GM12878 (cell line): ENCODE results near the gene TMEM196. TPM values are rescaled to one million over a fixed set of nuclear protein-coding genes. Genes with fewer than 3 reads are reported as not detected.

Experiments used
- ATAC-seq: fragments of 200-7000 bp; cut with Tn5 transposase; 3 replicates; pipeline ENCODE4 v1.9.1; 2020; ENCODE audit warnings: mild to moderate bottlenecking, moderate library complexity
- BruUV-seq: library from RNA; stranded (reverse); fragments of 400-500 nt; replicated peaks from 2 replicates; lab custom pipeline; 2021; lab: Mats Ljungman, UMichigan
- CTCF ChIA-PET: fragments of 300-600 bp; sonication (Branson Sonifier 250); formaldehyde crosslinking; extraction: SDS; loops from one replicate; lab custom pipeline; 2021; ENCODE audit warnings: inconsistent platforms; lab: Yijun Ruan, JAX
- POLR2A ChIA-PET: fragments of 350-600 bp; formaldehyde crosslinking; extraction: SDS; loops from one replicate; lab custom pipeline; 2021; ENCODE audit warnings: inconsistent platforms; lab: Charles Lee
- RAD21 ChIA-PET: fragments of 300-600 bp; sonication (Branson Sonifier 250); formaldehyde crosslinking; loops from one replicate; lab custom pipeline; 2023; ENCODE audit warnings: antibody characterized with exemption; ENCODE audit not compliant: unreplicated experiment; lab: Charles Lee
- SMC1A ChIA-PET: fragments of 300-600 bp; sonication (Branson Sonifier 250); formaldehyde crosslinking; loops from one replicate; lab custom pipeline; 2023; ENCODE audit not compliant: unreplicated experiment, uncharacterized antibody; lab: Charles Lee
- DNase-seq: peaks from one replicate; pipeline ENCODE4 v3.0.0-alpha.2; 2011; ENCODE audit warnings: low read depth, low spot score
- FAIRE-seq: peaks from 3 replicates; lab custom pipeline; 2011; peaks lifted over from hg19 to GRCh38; lab: Jason Lieb, UNC
- H2AFZ ChIP-seq: 2 replicates; pipeline ENCODE4 v1.6.0; 2011; ENCODE audit warnings: low read depth, low read length, control low read depth; ENCODE audit not compliant: control insufficient read depth
- H3K27ac ChIP-seq: 2 replicates; pipeline ENCODE4 v1.5.1; 2011; ENCODE audit warnings: control low read depth; ENCODE audit not compliant: control insufficient read depth, insufficient read depth
- H3K27me3 ChIP-seq, 2 experiments: replicated peaks in 1 of 2; 2 replicates each; pipeline versions ENCODE4 v1.6.0 to v1.6.1; 2011; ENCODE audit warnings: low read length in 1 of 2; ENCODE audit not compliant: control insufficient read depth in 2 of 2, insufficient read depth in 2 of 2
- H3K36me3 ChIP-seq, 2 experiments: 2 replicates each; pipeline ENCODE4 v1.5.1; 2011; ENCODE audit warnings: low read length in 1 of 2; ENCODE audit not compliant: control insufficient read depth in 2 of 2, insufficient read depth in 2 of 2
- H3K4me1 ChIP-seq: 2 replicates; pipeline ENCODE4 v1.6.1; 2011; ENCODE audit warnings: mild to moderate bottlenecking, low read length, moderate library complexity, mixed read lengths; ENCODE audit not compliant: control insufficient read depth, insufficient read depth
- H3K4me2 ChIP-seq: 2 replicates; pipeline ENCODE4 v1.6.0; 2011; ENCODE audit warnings: control low read depth; ENCODE audit not compliant: control insufficient read depth, insufficient read depth
- H3K4me3 ChIP-seq: fragments of 200-600 bp; sonication (generic); 2 replicates; pipeline ENCODE4 v1.5.1; 2016
- H3K79me2 ChIP-seq: 2 replicates; pipeline ENCODE4 v1.6.0; 2011; ENCODE audit warnings: low read length; ENCODE audit not compliant: control insufficient read depth, insufficient read depth
- H3K9ac ChIP-seq: 2 replicates; pipeline ENCODE4 v1.8.0; 2011; ENCODE audit warnings: low read length, control low read depth, mixed read lengths; ENCODE audit not compliant: control insufficient read depth, insufficient read depth
- H3K9me3 ChIP-seq: replicated peaks from 3 replicates; pipeline ENCODE4 v1.5.1; 2011; ENCODE audit warnings: mild to moderate bottlenecking, low read length; ENCODE audit not compliant: control insufficient read depth, insufficient read depth
- H4K20me1 ChIP-seq: 2 replicates; pipeline ENCODE4 v1.6.0; 2011; ENCODE audit not compliant: control insufficient read depth, insufficient read depth
- ATF3 ChIP-seq: IDR thresholded peaks from 2 replicates; pipeline ENCODE4 v1.6.1; 2011; ENCODE audit warnings: low read depth, mild to moderate bottlenecking, low read length, moderate library complexity, borderline replicate concordance; ENCODE audit errors: extremely low read depth
- CREM ChIP-seq: IDR thresholded peaks from 2 replicates; pipeline ENCODE4 v1.6.1; 2014; ENCODE audit warnings: antibody characterized with exemption, low read depth
- ESRRA ChIP-seq: IDR thresholded peaks from 2 replicates; pipeline ENCODE4 v1.6.1; 2012; ENCODE audit warnings: mild to moderate bottlenecking, low read length, improper control_type of control experiment
- KAT2A ChIP-seq: conservative IDR thresholded peaks from 2 replicates; pipeline ENCODE4 v1.6.1; 2011; ENCODE audit warnings: low read depth, low read length; ENCODE audit not compliant: control insufficient read depth
- MLLT1 ChIP-seq: fragments of 450-650 bp; IDR thresholded peaks from 2 replicates; pipeline ENCODE4 v1.6.1; 2016; ENCODE audit warnings: mild to moderate bottlenecking
- REST ChIP-seq: IDR thresholded peaks from 2 replicates; pipeline ENCODE4 v1.6.1; 2012; ENCODE audit warnings: mild to moderate bottlenecking, low read depth, low read length
- SRF ChIP-seq, 2 experiments: IDR thresholded peaks; 2 replicates each; pipeline ENCODE4 v1.6.1; 2011; ENCODE audit warnings: low read depth in 2 of 2, low read length in 2 of 2, mild to moderate bottlenecking in 1 of 2, moderate library complexity in 1 of 2
- YY1 ChIP-seq: IDR thresholded peaks from 2 replicates; pipeline ENCODE4 v1.6.1; 2011; ENCODE audit warnings: low read depth, mild to moderate bottlenecking, low read length
- ZNF622 ChIP-seq: fragments of 450-650 bp; IDR thresholded peaks from 2 replicates; pipeline ENCODE4 v1.6.1; 2017; ENCODE audit warnings: mild to moderate bottlenecking, inconsistent platforms
- WGBS: methylation state at CpG from one replicate; pipeline ENCODE4 v1.1.6; 2016; ENCODE audit warnings: low lambda C conversion rate; ENCODE audit not compliant: insufficient replicate concordance, insufficient coverage; ENCODE audit errors: missing lambda C conversion rate; 5-methylcytosine and 5-hydroxymethylcytosine counted together
- in situ Hi-C: fragments of 300-500 bp; cut with MboI; formaldehyde crosslinking; loops from 9 replicates; pipeline ENCODE4 v1.14.3; 2018; ENCODE audit warnings: mixed read lengths
- intact Hi-C: fragments of 100-400 bp; cut with micrococcal nuclease; formaldehyde crosslinking; loops from one replicate; pipeline ENCODE4 v1.14.2; 2022; ENCODE audit not compliant: unreplicated experiment
- polyA plus RNA-seq, 11 experiments: library from polyadenylated mRNA; depleted of rRNA in 4 of 11; unstranded in 6 of 11; stranded (reverse) in 5 of 11; fragments of >200 nt; fragmentation: Nextera tagmentation in 4 of 11; fragmentation: Illumina TruSeq in 1 of 11; extraction: Ambion mirVana in 4 of 11; extraction: Trizol in 1 of 11; gene quantifications; 1 replicate in 1 of 11; 2 replicates in 10 of 11; pipeline versions ENCODE4 v1.2.1 to v1.2.3, GENCODE V29; 2011 to 2016; ENCODE audit warnings: inconsistent platforms in 2 of 11, missing spikeins in 2 of 11, low read depth in 1 of 11
- total RNA-seq, 4 experiments: library from RNA; depleted of rRNA in 3 of 4; stranded (reverse); fragments of >200 nt in 3 of 4; fragmentation: Illumina TruSeq in 1 of 4; extraction: Trizol in 1 of 4; gene quantifications; 2 replicates each; pipeline versions ENCODE4 v1.2.1 to v1.2.3, GENCODE V29; 2013 to 2021
- TF ChIP-seq, protein P1 (sequence below): fragments of 450-650 bp; IDR thresholded peaks from 2 replicates; pipeline ENCODE4 v1.6.1; 2016; ENCODE audit warnings: mild to moderate bottlenecking, moderate library complexity, borderline replicate concordance
- TF ChIP-seq, protein P2 (sequence below): fragments of 450-650 bp; IDR thresholded peaks from 2 replicates; pipeline ENCODE4 v1.6.1; 2017; ENCODE audit warnings: borderline replicate concordance

TMEM196 gene
- total and polyA plus RNA-seq, 10 of the 15 experiments (the other 5 are each of a cell fraction or from before 2014, with no cell fraction given) = 0.04 TPM; not detected in 9

GRCh38 chr7:19776981-19777380 is 3.6 kb upstream of the TMEM196 start:
- CTCF ChIA-PET = interaction anchor here (0.7 to 1.5 kb wide), 3 partner anchors 8 to 822 kb away, joined by 3 read pairs; no protein-coding TSS in a partner anchor
- Histone ChIP-seq H3K79me2 (no peaks in the 10 kb centered on the region), H3K4me1 (no peaks in the 10 kb centered on the region), H3K9ac (no peak overlapping the region), H3K27me3 (peaks cover 3 to 11% of the 10 kb centered on the region in 2 experiments; a peak in 3 of 4 replicates), H3K9me3 (no peaks in the 10 kb centered on the region), H2AFZ (no peak overlapping the region), H4K20me1 (no peaks in the 10 kb centered on the region), H3K36me3 (no peaks in the 10 kb centered on the region), H3K27ac (no peak overlapping the region), H3K4me3 (no peak overlapping the region), H3K4me2 (no peak overlapping the region)
- POLR2A ChIA-PET = no interaction called here
- SMC1A ChIA-PET = no interaction called here
- no TSS peak for BruUV-seq
- no peak for ATAC-seq
- no peak for FAIRE-seq
- RAD21 ChIA-PET = no interaction called here
- in situ Hi-C loops (no loop called here), intact Hi-C loops (no loop called here)
- no peak for DNase-seq
- TF ChIP-seq ESRRA (no peak), YY1 (no peak), REST (no peak), ATF3 (no peak), SRF (IDR thresholded peaks at IDR 0.05; ENCODE audit: low read depth in 2 of 2, low read length in 2 of 2) (no peak), MLLT1 (no peak), KAT2A (no peak), CREM (no peak), ZNF622 (no peak)
- TF ChIP-seq, protein P1, sequence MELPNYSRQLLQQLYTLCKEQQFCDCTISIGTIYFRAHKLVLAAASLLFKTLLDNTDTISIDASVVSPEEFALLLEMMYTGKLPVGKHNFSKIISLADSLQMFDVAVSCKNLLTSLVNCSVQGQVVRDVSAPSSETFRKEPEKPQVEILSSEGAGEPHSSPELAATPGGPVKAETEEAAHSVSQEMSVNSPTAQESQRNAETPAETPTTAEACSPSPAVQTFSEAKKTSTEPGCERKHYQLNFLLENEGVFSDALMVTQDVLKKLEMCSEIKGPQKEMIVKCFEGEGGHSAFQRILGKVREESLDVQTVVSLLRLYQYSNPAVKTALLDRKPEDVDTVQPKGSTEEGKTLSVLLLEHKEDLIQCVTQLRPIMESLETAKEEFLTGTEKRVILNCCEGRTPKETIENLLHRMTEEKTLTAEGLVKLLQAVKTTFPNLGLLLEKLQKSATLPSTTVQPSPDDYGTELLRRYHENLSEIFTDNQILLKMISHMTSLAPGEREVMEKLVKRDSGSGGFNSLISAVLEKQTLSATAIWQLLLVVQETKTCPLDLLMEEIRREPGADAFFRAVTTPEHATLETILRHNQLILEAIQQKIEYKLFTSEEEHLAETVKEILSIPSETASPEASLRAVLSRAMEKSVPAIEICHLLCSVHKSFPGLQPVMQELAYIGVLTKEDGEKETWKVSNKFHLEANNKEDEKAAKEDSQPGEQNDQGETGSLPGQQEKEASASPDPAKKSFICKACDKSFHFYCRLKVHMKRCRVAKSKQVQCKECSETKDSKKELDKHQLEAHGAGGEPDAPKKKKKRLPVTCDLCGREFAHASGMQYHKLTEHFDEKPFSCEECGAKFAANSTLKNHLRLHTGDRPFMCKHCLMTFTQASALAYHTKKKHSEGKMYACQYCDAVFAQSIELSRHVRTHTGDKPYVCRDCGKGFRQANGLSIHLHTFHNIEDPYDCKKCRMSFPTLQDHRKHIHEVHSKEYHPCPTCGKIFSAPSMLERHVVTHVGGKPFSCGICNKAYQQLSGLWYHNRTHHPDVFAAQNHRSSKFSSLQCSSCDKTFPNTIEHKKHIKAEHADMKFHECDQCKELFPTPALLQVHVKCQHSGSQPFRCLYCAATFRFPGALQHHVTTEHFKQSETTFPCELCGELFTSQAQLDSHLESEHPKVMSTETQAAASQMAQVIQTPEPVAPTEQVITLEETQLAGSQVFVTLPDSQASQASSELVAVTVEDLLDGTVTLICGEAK = no peak
- TF ChIP-seq, protein P2, sequence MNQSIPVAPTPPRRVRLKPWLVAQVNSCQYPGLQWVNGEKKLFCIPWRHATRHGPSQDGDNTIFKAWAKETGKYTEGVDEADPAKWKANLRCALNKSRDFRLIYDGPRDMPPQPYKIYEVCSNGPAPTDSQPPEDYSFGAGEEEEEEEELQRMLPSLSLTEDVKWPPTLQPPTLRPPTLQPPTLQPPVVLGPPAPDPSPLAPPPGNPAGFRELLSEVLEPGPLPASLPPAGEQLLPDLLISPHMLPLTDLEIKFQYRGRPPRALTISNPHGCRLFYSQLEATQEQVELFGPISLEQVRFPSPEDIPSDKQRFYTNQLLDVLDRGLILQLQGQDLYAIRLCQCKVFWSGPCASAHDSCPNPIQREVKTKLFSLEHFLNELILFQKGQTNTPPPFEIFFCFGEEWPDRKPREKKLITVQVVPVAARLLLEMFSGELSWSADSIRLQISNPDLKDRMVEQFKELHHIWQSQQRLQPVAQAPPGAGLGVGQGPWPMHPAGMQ = no peak
- WGBS = 25% methylated on average over 4 of the region's 4 CpGs
